GM20000 (cell line): ENCODE measurements around the gene MAFG.
A peak's percentile ranks its signal among the peaks of the same experiment; 100 is the strongest.

Experiments used
- DNase-seq: peaks from one replicate; pipeline ENCODE4 v3.0.0; 2012; ENCODE audit warnings: low spot score
- CTCF ChIP-seq: IDR thresholded peaks from 2 replicates; pipeline ENCODE4 v1.5.1; 2012; ENCODE audit warnings: mild to moderate bottlenecking, control low read depth; ENCODE audit errors: extremely low read depth, missing control alignments

Gene MAFG

DNA sequence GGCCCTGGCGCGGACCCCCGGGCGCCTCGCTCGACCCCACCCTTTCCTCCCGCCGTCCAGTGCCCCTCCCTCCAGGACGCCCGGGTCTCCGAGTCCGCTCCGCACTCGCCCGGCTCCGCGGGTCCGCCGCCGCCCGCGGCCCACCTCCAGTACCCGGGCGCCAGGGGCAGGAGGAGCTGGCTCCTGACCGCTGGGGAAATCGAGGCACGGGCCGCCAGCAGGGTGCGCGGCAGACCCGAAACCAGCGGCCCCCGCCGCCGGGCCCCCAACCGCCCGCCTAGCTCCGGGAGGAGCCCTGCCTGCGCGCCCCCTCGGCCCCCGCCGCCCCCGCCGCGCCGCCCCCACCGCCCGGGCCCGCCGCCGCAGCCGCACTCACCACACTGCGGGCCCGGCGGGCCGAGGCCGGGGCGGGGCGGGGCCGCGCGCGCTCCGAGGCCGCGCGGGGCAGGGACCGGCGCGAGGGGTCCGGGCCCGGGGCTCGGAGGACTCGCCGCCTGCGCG lies 333 bp downstream of the MAFG start:
- no peak for TF ChIP-seq CTCF
- DNase-seq, result peak; percentile 64

GRCh38 chr17:81926451-81927151 lies 934 bp downstream of the MAFG start:
- peak; percentile 88 for DNase-seq
- no peak for TF ChIP-seq CTCF

DNA sequence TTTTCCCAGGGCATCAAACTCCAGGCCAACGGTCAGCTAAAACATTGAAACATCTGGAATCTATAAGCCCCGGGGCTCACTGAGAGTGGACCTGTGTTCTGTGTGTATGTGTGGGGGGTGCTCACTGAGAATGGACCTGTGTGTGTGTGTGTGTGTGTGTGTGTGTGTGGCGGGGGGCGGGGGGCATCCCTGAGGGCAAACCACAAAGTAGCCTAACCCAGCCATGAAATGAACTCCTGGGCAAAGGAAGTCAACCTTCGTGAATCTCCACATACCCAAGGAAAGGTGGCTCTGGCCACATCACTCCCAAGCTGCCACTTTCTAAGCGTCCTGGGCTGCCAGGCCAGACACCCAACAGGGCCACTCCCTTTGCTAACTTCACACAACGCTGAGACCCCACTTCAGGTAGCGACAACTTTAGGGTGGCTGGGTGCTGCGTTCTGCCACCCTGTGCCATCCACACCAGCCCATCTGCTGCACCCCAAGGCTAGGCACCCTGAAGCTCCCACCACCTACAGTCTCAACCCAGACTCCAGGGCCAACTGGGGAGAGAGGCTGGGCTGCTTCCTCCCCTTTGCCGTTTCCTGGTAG lies 1.6 kb downstream of the MAFG start:
- DNase-seq, result no peak
- no peak for TF ChIP-seq CTCF

GRCh38 chr17:81924557-81925532 lies 2.7 kb downstream of the MAFG start:
- TF ChIP-seq CTCF, result no peak
- DNase-seq, result no peak

DNA sequence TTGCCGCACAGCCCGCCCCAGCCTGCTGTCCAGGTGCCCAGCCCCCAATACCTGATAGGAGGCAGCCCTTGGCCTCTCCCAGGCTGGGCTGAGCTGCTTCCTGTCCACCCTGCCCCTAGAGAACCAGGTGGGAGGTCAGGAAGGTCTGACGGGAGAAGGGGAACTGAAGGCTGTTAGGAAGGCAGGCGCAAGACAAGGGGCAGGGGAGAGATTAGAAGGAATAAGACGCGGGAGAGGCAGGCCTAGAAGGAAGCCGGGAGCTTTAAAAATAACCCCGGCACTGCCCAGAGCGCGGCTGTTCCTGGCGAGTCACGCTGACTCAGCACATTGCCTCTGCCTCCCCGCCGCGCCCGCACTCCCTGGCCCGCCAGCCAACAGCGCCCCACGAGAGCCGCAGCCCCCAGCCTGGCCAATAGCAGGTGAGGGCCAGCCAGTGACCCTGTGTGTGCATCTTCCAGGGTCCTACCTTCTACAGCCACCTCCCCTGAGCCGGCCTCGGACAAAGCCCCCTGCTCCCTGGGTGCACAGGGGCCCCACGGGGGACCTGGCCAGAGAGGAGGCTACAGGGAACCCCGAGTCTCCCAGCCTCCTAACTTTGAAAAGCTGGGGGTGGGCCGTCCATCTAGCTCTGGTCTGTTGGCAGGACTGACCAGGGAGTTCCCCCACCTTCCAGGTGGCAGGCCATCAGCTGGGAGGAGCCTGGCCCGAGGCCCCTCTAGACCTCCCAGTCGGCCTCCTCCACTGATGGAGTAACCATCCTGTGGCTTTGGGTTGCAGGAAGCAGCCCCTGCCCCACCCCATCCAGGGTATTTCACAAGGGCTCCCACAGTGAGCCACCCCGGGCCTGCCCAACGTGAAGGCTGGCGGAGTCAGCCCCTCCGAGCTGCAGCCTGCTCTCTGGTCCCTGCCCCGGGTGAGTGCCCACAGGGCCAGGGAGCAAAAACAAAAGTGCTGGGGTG lies 4.0 kb downstream of the MAFG start:
- TF ChIP-seq CTCF, result no peak
- DNase-seq, result no peak

DNA sequence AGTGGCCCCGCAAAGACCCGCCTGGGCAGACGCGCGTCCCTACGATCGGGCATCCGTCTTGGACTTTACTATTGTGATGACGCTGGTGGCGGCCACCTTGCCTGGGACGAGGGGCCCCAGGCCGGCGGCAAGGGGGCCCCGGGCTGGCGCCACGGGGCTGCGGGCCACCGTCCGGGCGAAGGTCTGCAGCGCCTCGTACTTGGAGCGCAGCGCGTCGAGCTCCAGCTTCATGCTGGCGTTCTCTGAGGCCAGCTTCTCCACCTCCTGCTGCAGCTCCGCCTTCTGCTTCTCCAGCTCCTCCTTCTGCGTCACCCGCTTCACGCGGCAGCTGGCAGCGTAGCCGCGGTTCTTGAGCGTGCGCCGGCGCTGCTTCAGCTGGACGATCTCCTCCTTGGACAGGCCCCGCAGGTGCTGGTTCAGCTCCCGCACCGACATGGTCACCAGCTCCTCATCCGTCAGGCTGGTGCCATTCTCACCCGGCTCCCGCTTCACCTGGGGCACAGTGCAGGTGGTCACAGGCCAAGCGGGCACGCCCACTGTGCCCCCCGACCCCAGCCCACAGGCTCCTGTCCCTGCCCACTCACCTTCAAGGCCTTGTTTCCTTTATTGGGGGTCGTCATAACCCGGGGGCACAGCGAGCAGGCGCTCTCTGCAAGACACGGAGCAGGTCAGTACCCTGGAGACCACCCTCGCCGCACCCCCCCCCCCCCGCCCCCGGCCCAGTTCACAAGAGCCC lies 4.8 kb downstream of the MAFG start:
- no peak for DNase-seq
- TF ChIP-seq CTCF, result no peak
